ENCODE results near the gene MRFAP1.
"Not testable (repeated sequence)": the region's sequence is repeated elsewhere in the genome, so short reads cannot be mapped to it uniquely, and the experiment has no call there.

Gene MRFAP1

GRCh38 chr4:6621556-6621927 lies 18.9 kb upstream of the MRFAP1 start:
- DNase-seq (ENCODE audit: low read depth in 2 of 2), result no peak
- no peak for TF ChIP-seq CTCF (IDR thresholded peaks at IDR 0.05; ENCODE audit: low read depth, low read length)
- no peak overlapping the region for H3K4me3 ChIP-seq (replicated peaks in 1 of 2; ENCODE audit: low read depth in 2 of 2, low read length in 2 of 2)

- DNase-seq (ENCODE audit: low read depth in 2 of 2), result no peak
- no peak overlapping the region for H3K4me3 ChIP-seq (replicated peaks in 1 of 2; ENCODE audit: low read depth in 2 of 2, low read length in 2 of 2)
- no peak for TF ChIP-seq CTCF (IDR thresholded peaks at IDR 0.05; ENCODE audit: low read depth, low read length)
Measured at GRCh38 chr4:6622744-6623143, 17.7 kb upstream of the MRFAP1 start.

- no peak for DNase-seq (ENCODE audit: low read depth in 2 of 2)
- TF ChIP-seq CTCF (IDR thresholded peaks at IDR 0.05; ENCODE audit: low read depth, low read length), result no peak
- no peak overlapping the region for H3K4me3 ChIP-seq (replicated peaks in 1 of 2; ENCODE audit: low read depth in 2 of 2, low read length in 2 of 2)
Measured at GRCh38 chr4:6625256-6625655, 15.2 kb upstream of the MRFAP1 start.

GRCh38 chr4:6626066-6626465 lies 14.4 kb upstream of the MRFAP1 start:
- no peak overlapping the region for H3K4me3 ChIP-seq (replicated peaks in 1 of 2; ENCODE audit: low read depth in 2 of 2, low read length in 2 of 2)
- no peak for DNase-seq (ENCODE audit: low read depth in 2 of 2)
- no peak for TF ChIP-seq CTCF (IDR thresholded peaks at IDR 0.05; ENCODE audit: low read depth, low read length)

- TF ChIP-seq CTCF (IDR thresholded peaks at IDR 0.05; ENCODE audit: low read depth, low read length), result no peak
- no peak overlapping the region for H3K4me3 ChIP-seq (replicated peaks in 1 of 2; ENCODE audit: low read depth in 2 of 2, low read length in 2 of 2)
- no peak for DNase-seq (ENCODE audit: low read depth in 2 of 2)
Measured at GRCh38 chr4:6627832-6628231, 12.7 kb upstream of the MRFAP1 start.

GRCh38 chr4:6628484-6628883 lies 12.0 kb upstream of the MRFAP1 start:
- DNase-seq (ENCODE audit: low read depth in 2 of 2), result not testable (repeated sequence)

GRCh38 chr4:6632125-6632524 lies 8.4 kb upstream of the MRFAP1 start:
- H3K4me3 ChIP-seq (replicated peaks in 1 of 2; ENCODE audit: low read depth in 2 of 2, low read length in 2 of 2), result no peak overlapping the region
- DNase-seq (ENCODE audit: low read depth in 2 of 2), result no peak
- TF ChIP-seq CTCF (IDR thresholded peaks at IDR 0.05; ENCODE audit: low read depth, low read length), result no peak

More at GRCh38 chr4:6628484-6628883, 12.0 kb upstream of the MRFAP1 start:
- H3K4me3 ChIP-seq (replicated peaks in 1 of 2; ENCODE audit: low read depth in 2 of 2, low read length in 2 of 2), result not testable (repeated sequence)

Data from cardiac fibroblast (primary cell).